Femur (tissue), 1 donor: ENCODE data around the gene GOLGA8J.
"Not testable (repeated sequence)": the region's sequence is repeated elsewhere in the genome, so short reads cannot be mapped to it uniquely, and the experiment has no call there.

Source experiments
- DNase-seq: peaks from one replicate; pipeline ENCODE4 v3.0.0-alpha.2; 2017

GOLGA8J gene

GRCh38 chr15:30097827-30098226, 15.1 kb downstream of the GOLGA8J start:
- DNase-seq, result not testable (repeated sequence)

GRCh38 chr15:30102890-30103289, 20.1 kb downstream of the GOLGA8J start:
- not testable (repeated sequence) for DNase-seq

- not testable (repeated sequence) for DNase-seq
These were observed 21.3 kb downstream of the GOLGA8J start for GRCh38 chr15:30103941-30104507.

GRCh38 chr15:30110591-30110990, 27.8 kb downstream of the GOLGA8J start:
- DNase-seq, result not testable (repeated sequence)

- DNase-seq, result not testable (repeated sequence)
These were observed 47.3 kb downstream of the GOLGA8J start for GRCh38 chr15:30130066-30130465.

- DNase-seq, result not testable (repeated sequence)
These were observed 52.0 kb downstream of the GOLGA8J start, which contains the start of gene GOLGA8T for GRCh38 chr15:30134751-30135150. GOLGA8T (plus strand) TSS chr15:30135051; CDS start chr15:30135149, 98 bp downstream.
